Colonic mucosa (tissue), 4 donors: ENCODE measurements around the gene CUL9. TPM values are rescaled to one million over a fixed set of nuclear protein-coding genes. Genes with fewer than 3 reads are reported as not detected.
A peak's percentile ranks its signal among the peaks of the same experiment; 100 is the strongest.

Experiments
- DNase-seq: peaks from one replicate; pipeline ENCODE4 v3.0.0-alpha.2; 2020
- H3K27ac ChIP-seq: fragments of 200-600 bp; one replicate; pipeline ENCODE4 v1.8.0; 2021
- H3K27me3 ChIP-seq: fragments of 200-600 bp; one replicate; pipeline ENCODE4 v1.8.0; 2021
- H3K36me3 ChIP-seq: fragments of 200-600 bp; one replicate; pipeline ENCODE4 v1.8.0; 2021
- H3K4me1 ChIP-seq: fragments of 200-600 bp; one replicate; pipeline ENCODE4 v1.8.0; 2021; ENCODE audit warnings: mild to moderate bottlenecking
- H3K4me3 ChIP-seq: fragments of 200-600 bp; one replicate; pipeline ENCODE4 v1.8.0; 2021
- H3K9ac ChIP-seq, 2 donors: one replicate each; pipeline ENCODE4 v1.7.0; 2013; ENCODE audit warnings: control low read depth in 2 of 2, low read depth in 2 of 2, low read length in 2 of 2
- H3K9me3 ChIP-seq: fragments of 200-600 bp; one replicate; pipeline ENCODE4 v1.8.0; 2021
- CTCF ChIP-seq: fragments of 200-600 bp; IDR thresholded peaks from one replicate; pipeline ENCODE4 v1.8.0; 2022; ENCODE audit warnings: antibody characterized with exemption, mild to moderate bottlenecking
- intact Hi-C: fragments of 100-400 bp; cut with DNase I; formaldehyde crosslinking; loops from one replicate; pipeline ENCODE4 v1.14.1; 2022
- total RNA-seq, 2 donors: library from RNA; stranded (reverse); fragmentation: NEBNext Ultra II Directional in 1 of 2; extraction: Animal tissue kit (Norgen Biotek cat#: 25700) in 1 of 2; gene quantifications; one replicate each; pipeline ENCODE4 v1.2.1, GENCODE V29; 2021
- donor health status: healthy.
- donor health status: DM: no; HTN: no; CAD: no.
- donor health status: DM: no; HTN: no; CAD: no.

Gene CUL9
- total RNA-seq, 2 donors from 2014 or later, result 23.4 to 36.9 TPM

DNA sequence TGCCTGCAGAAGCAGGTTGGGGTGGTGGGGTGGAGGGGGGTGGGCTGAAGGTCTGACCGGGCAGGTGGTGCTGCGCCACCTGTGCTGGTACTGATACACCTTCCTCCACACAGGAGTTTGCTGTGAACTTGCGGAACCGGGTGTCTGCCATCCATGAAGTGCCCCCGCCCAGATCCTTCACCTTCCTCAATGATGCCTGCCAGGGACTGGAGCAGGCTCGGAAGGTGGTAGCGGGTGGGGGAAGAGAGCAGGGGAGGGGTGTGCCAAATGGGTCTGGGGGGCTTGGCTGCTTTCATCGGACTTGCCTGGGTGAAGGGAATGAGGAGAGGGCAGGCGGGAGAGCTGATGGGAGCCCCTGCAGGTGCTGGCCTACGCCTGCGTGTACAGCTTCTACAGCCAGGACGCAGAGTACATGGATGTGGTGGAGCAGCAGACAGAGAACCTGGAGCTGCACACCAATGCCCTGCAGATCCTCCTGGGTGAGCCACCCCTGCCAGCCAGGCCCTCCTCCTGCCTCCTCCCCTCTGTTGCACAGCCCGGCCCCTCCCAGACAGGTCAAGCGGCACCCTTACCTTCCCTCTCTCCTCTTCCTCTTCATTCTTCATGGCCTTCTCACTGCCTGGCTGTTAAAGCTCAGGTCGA, 40.5 kb downstream of the CUL9 start:
- intact Hi-C loops, result no loop called here
- no peak for DNase-seq

DNA sequence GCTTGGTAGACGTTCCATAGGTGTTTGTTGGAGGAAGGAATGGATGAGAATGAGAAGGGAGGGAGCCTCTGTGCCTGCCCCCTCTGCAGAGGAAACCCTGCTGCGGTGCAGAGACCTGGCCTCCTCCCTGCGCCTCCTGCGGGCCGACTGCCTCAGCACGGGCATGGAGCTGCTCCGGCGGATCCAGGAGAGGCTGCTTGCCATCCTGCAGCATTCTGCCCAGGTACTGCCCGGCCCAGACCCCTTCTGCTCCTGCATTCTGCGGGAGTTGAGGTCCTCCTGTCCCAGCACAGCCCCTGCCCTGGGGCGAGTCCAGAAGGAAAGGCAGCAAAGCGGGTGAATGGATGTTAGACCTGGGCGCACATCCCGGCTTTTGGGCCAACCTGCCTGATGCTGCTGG, 41.2 kb downstream of the CUL9 start:
- H3K9ac ChIP-seq, result no peak overlapping the region
- H3K4me1 ChIP-seq, result no peaks in the 10 kb centered on the region
- no peaks in the 10 kb centered on the region for H3K36me3 ChIP-seq
- TF ChIP-seq CTCF, result no peak
- H3K9me3 ChIP-seq, result no peaks in the 10 kb centered on the region
- intact Hi-C loops, result no loop called here
- DNase-seq, result no peak
- H3K27ac ChIP-seq, result no peak overlapping the region
- H3K27me3 ChIP-seq, result no peaks in the 10 kb centered on the region
- no peak overlapping the region for H3K4me3 ChIP-seq

More for the DNA sequence above, 40.5 kb downstream of the CUL9 start:
- Histone ChIP-seq H3K4me3 (no peak overlapping the region), H3K36me3 (no peaks in the 10 kb centered on the region), H3K27me3 (no peaks in the 10 kb centered on the region), H3K4me1 (no peaks in the 10 kb centered on the region), H3K9me3 (no peaks in the 10 kb centered on the region), H3K9ac (no peak overlapping the region), H3K27ac (no peak overlapping the region)
- no peak for TF ChIP-seq CTCF

DNA sequence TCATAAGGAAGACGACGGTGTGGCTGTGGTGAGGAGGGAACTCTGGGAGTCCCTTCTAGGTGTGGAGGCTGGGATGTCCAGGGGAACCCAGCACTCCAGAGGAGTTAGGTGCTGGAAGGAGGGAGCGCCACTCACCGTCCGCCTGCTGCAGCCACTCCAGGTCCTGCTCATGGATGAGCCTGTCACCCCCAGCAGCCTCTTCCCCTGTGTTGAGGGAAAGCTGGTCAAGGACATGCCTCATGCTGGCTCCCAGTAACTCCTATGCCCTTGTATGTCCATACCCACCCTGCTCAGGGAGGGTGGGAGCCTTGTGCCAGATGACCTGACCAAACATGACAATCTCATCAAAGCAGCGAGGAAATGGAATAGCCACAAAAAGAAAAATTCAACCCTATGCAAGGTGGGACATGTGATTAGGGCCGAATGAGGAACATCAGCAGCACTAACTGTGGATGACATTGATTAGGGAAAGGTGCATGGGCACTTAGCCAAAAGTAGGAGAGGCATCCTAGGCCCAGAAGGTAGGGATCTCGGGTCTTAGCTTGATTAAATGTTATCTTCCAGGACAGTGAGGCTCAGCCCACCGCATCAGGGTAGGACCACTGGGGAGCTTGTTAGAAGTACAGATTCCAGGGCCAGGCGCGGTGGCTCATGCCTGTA, 44.3 kb downstream of the CUL9 start:
- intact Hi-C loops, result no loop called here
- no peak for TF ChIP-seq CTCF
- H3K4me1 ChIP-seq, result no peaks in the 10 kb centered on the region

GRCh38 chr6:43228951-43229802, 47.2 kb downstream of the CUL9 start, which contains the start of gene DNPH1:
Gene DNPH1 (minus strand): TSS chr6:43229481. CDS start chr6:43229456, 25 bp downstream.
- no peaks in the 10 kb centered on the region for H3K36me3 ChIP-seq
- H3K27me3 ChIP-seq, result no peaks in the 10 kb centered on the region
- peak within 1 kb of the TSS; percentile 38 to 94 for H3K9ac ChIP-seq
- H3K4me1 ChIP-seq, result no peaks in the 10 kb centered on the region
- TF ChIP-seq CTCF, result peak; percentile 93
- peak within 1 kb of the TSS; percentile 72 for H3K4me3 ChIP-seq
- intact Hi-C loops, result no loop called here
- peak; percentile 82 for DNase-seq
- peak within 1 kb of the TSS; percentile 60 for H3K27ac ChIP-seq
- no peaks in the 10 kb centered on the region for H3K9me3 ChIP-seq

More for the DNA sequence above, 44.3 kb downstream of the CUL9 start:
- no peaks in the 10 kb centered on the region for H3K27me3 ChIP-seq
- H3K9ac ChIP-seq, result no peak overlapping the region
- DNase-seq, result no peak
- no peaks in the 10 kb centered on the region for H3K9me3 ChIP-seq
- no peak overlapping the region for H3K27ac ChIP-seq
- H3K36me3 ChIP-seq, result no peaks in the 10 kb centered on the region
- H3K4me3 ChIP-seq, result no peak overlapping the region

DNA sequence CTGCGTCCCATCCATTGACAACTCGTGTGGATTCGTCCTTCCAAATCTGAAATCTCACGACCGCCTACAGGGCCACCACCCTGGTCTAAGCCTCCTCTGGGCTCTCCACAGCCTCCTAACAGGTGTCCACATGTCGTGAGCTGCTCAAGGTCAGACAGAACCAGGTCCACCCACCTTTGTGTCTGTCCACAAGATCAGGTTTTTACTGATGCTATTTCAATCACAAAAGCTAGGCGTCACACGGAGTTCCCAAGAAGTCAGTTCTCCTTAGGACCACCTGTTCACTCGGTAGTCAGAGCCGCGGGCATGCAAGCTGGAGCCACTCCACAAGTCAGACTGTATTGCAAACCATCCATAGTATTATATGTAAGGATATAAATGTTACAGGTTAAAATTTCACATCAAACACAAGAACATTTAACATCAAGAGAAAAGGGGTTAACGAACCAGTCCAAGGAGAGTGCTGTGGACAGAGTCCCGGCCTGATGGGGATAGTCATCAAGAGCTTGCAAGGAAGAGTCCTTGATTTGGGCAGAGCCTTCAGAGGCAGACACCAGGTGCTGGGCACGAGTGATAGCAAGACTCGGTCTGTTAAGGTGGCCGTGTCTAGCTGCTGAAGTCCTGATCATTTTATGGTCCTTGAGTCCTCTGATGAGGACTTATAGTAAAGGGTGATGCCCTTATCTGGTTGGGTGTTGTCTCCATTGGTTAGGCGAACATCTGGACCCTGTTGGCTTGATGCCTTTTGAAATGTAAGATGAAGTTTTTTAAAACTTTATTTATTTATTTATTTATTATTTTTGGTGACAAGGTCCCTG, 48.0 kb downstream of the CUL9 start:
- no peaks in the 10 kb centered on the region for H3K9me3 ChIP-seq
- intact Hi-C loops, result no loop called here
- no peaks in the 10 kb centered on the region for H3K27me3 ChIP-seq
- no peaks in the 10 kb centered on the region for H3K36me3 ChIP-seq
- peak overlapping the region; percentile 14 to 94 for H3K9ac ChIP-seq
- TF ChIP-seq CTCF, result no peak
- H3K27ac ChIP-seq, result no peak overlapping the region
- H3K4me3 ChIP-seq, result no peak overlapping the region
- DNase-seq, result no peak
- H3K4me1 ChIP-seq, result no peaks in the 10 kb centered on the region
